Mesendoderm (in vitro differentiated cells): Measurements from ENCODE around the gene RSL1D1.

Experiments used
- DNase-seq: peaks from one replicate; pipeline ENCODE4 v3.0.0; 2013
- H2AK5ac ChIP-seq: 2 replicates; pipeline ENCODE4 v1.6.1; 2013; ENCODE audit warnings: low read length, inconsistent platforms
- H2BK120ac ChIP-seq: 2 replicates; pipeline ENCODE4 v1.6.1; 2013; ENCODE audit warnings: low read depth, mild to moderate bottlenecking, low read length, moderate library complexity, mixed read lengths
- H2BK15ac ChIP-seq: replicated peaks from 2 replicates; pipeline ENCODE4 v1.6.1; 2013; ENCODE audit warnings: low read depth, mild to moderate bottlenecking, moderate library complexity
- H2BK5ac ChIP-seq: 2 replicates; pipeline ENCODE4 v1.6.1; 2013; ENCODE audit warnings: low read length, inconsistent platforms
- H3K18ac ChIP-seq: 2 replicates; pipeline ENCODE4 v1.6.1; 2013; ENCODE audit warnings: mild to moderate bottlenecking, low read length, mixed read lengths
- H3K23ac ChIP-seq: one replicate; pipeline ENCODE4 v1.6.1; 2013; ENCODE audit warnings: low read length
- H3K27ac ChIP-seq: 2 replicates; pipeline ENCODE4 v1.5.1; 2013; ENCODE audit warnings: low read depth, mild to moderate bottlenecking, inconsistent platforms, low read length, moderate library complexity
- H3K27me3 ChIP-seq: 2 replicates; pipeline ENCODE4 v1.6.1; 2013; ENCODE audit warnings: low read length, control low read depth, mild to moderate bottlenecking, inconsistent platforms; ENCODE audit not compliant: insufficient read depth, poor library complexity
- H3K36me3 ChIP-seq: 2 replicates; pipeline ENCODE4 v1.6.1; 2013; ENCODE audit warnings: low read length, inconsistent platforms; ENCODE audit not compliant: control insufficient read depth, insufficient read depth
- H3K4ac ChIP-seq: one replicate; pipeline ENCODE4 v1.6.1; 2013; ENCODE audit warnings: low read depth, mild to moderate bottlenecking, low read length, moderate library complexity
- H3K4me1 ChIP-seq: 2 replicates; pipeline ENCODE4 v1.6.1; 2013; ENCODE audit warnings: low read depth, low read length, inconsistent platforms; ENCODE audit not compliant: control insufficient read depth
- H3K4me2 ChIP-seq: 2 replicates; pipeline ENCODE4 v1.6.1; 2013; ENCODE audit warnings: low read length
- H3K4me3 ChIP-seq: 2 replicates; pipeline ENCODE4 v1.5.1; 2013; ENCODE audit warnings: mild to moderate bottlenecking, low read length
- H3K56ac ChIP-seq: one replicate; pipeline ENCODE4 v1.6.1; 2013; ENCODE audit warnings: low read length
- H3K79me1 ChIP-seq: 2 replicates; pipeline ENCODE4 v1.6.1; 2013; ENCODE audit warnings: low read length, inconsistent platforms
- H3K79me2 ChIP-seq: 2 replicates; pipeline ENCODE4 v1.6.1; 2013; ENCODE audit warnings: mild to moderate bottlenecking, low read length; ENCODE audit not compliant: control insufficient read depth, insufficient read depth
- H3K9ac ChIP-seq: 2 replicates; pipeline ENCODE4 v1.6.1; 2013; ENCODE audit warnings: low read length, inconsistent platforms
- H4K5ac ChIP-seq: one replicate; pipeline ENCODE4 v1.6.1; 2013; ENCODE audit warnings: low read length
- H4K8ac ChIP-seq: one replicate; pipeline ENCODE4 v1.6.1; 2013; ENCODE audit warnings: low read depth, mild to moderate bottlenecking, control low read depth, low read length, moderate library complexity
- WGBS: extraction: QIAGEN DNeasy Blood & Tissue Kit; methylation state at CpG from one replicate; pipeline ENCODE4 v1.1.7; 2013; ENCODE audit warnings: low lambda C conversion rate, missing lambda C conversion rate; ENCODE audit not compliant: insufficient coverage; ENCODE audit errors: extremely low coverage; 5-methylcytosine and 5-hydroxymethylcytosine counted together

RSL1D1 gene

DNA sequence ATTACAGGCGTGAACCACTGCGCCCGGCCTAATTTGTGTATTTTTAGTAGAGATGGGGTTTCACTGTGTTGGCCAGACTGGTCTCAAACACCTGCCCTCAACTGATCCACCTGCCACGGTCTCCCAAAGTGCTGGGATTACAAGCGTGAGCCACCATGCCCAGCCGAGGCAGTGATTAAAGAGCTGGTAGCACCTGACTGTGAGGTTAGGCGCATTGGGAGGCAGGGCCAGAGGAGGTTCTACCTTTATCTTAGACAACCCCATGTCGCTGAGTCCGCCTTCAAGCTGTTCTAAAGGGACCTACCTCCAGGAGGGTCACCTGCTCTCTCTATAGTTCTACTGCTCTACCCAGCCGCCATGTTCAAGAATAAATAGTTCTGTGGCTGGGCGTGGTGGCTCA, 8.1 kb downstream of the RSL1D1 start:
- Histone ChIP-seq H3K4me1 (no peaks in the 10 kb centered on the region), H2BK5ac (no peak overlapping the region), H3K4ac (no peak overlapping the region), H2BK120ac (no peak overlapping the region), H3K4me2 (no peak overlapping the region), H3K56ac (no peak overlapping the region), H3K23ac (no peak overlapping the region), H3K9ac (no peak overlapping the region), H3K79me1 (peaks cover 11% of the 10 kb centered on the region), H2BK15ac (no peak overlapping the region), H3K27me3 (no peaks in the 10 kb centered on the region), H3K4me3 (no peak overlapping the region), H4K5ac (no peak overlapping the region), H4K8ac (no peak overlapping the region), H3K79me2 (peaks cover 15% of the 10 kb centered on the region), H3K36me3 (peaks cover 38% of the 10 kb centered on the region), H3K18ac (no peak overlapping the region), H3K27ac (no peak overlapping the region), H2AK5ac (no peak overlapping the region)
- DNase-seq = no peak
- WGBS = no CpG with 5 or more reads among the region's 11 CpGs

DNA sequence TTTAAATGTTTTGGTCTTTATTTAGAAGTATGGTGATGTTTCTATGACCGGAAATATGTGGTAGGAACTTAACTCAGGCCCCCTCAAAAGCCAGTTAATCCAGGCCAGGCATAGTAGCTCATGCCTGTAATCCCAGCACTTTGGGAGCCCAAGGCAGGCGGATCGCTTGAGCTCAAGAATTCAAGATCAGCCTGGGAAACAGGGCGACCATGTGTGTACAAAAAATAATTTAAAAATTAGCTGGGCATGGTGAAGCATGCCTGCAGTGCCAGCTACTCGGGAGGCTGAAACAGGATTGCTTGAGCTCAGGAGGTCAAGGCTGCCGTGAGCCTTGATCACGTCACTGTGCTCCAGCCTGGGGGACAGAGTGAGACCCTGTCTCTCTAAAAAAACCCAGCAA, 10.3 kb downstream of the RSL1D1 start:
- no peak overlapping the region for H3K18ac ChIP-seq
- peaks cover 5% of the 10 kb centered on the region for H3K4me1 ChIP-seq
- H3K4me3 ChIP-seq = no peak overlapping the region
- H3K56ac ChIP-seq = no peak overlapping the region
- no peak for DNase-seq
- no peaks in the 10 kb centered on the region for H3K27me3 ChIP-seq
- no peak overlapping the region for H3K4ac ChIP-seq
- no peak overlapping the region for H4K8ac ChIP-seq
- H4K5ac ChIP-seq = no peak overlapping the region
- H3K23ac ChIP-seq = no peak overlapping the region
- no peak overlapping the region for H2BK5ac ChIP-seq
- H3K79me2 ChIP-seq = peaks cover 9% of the 10 kb centered on the region
- H3K4me2 ChIP-seq = no peak overlapping the region
- no peak overlapping the region for H3K27ac ChIP-seq
- no peak overlapping the region for H2BK120ac ChIP-seq
- H2BK15ac ChIP-seq = no peak overlapping the region
- peaks cover 11% of the 10 kb centered on the region for H3K79me1 ChIP-seq
- no peak overlapping the region for H2AK5ac ChIP-seq
- no peak overlapping the region for H3K9ac ChIP-seq
- H3K36me3 ChIP-seq = peaks cover 48% of the 10 kb centered on the region
- no CpG with 5 or more reads among the region's 7 CpGs for WGBS

DNA sequence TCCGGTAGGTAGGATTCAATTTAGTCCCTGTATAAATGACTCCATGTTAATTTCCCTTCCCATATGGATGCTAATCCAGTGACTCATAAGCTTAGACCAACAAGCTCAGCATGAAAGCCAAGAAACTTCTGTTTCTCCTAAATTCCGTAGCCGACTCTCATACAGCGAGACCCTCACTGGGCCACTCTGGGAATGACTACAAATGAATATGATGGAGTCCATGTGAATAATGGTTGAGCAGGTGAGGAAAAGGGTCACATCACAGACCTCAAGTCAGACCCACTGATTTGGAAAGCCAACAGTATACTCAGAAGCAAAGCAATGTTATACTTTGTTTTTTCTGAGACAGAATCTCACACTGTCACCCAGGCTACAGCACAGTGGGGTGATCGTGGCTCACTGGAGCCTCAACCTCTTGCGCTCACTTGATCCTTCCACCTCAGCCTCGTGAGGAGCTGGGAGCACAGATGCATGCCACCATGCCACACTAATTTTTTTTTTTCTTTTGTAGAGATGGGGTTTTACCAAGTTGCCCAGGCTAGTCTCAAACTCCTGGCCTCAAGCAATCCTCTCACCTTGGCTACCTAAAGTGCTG, 14.6 kb downstream of the RSL1D1 start:
- H2BK5ac ChIP-seq = no peak overlapping the region
- H3K18ac ChIP-seq = no peak overlapping the region
- H3K79me1 ChIP-seq = no peaks in the 10 kb centered on the region
- H3K4me2 ChIP-seq = no peak overlapping the region
- no peak overlapping the region for H2AK5ac ChIP-seq
- no peak overlapping the region for H3K9ac ChIP-seq
- peaks cover 29% of the 10 kb centered on the region for H3K36me3 ChIP-seq
- no peaks in the 10 kb centered on the region for H3K79me2 ChIP-seq
- H4K8ac ChIP-seq = no peak overlapping the region
- no CpG with 5 or more reads among the region's 7 CpGs for WGBS
- H3K27ac ChIP-seq = peak overlapping the region; percentile 37
- DNase-seq = peak; percentile 86
- no peak overlapping the region for H4K5ac ChIP-seq
- H3K56ac ChIP-seq = no peak overlapping the region
- no peak overlapping the region for H3K4ac ChIP-seq
- no peaks in the 10 kb centered on the region for H3K27me3 ChIP-seq
- peaks cover 5% of the 10 kb centered on the region for H3K4me1 ChIP-seq
- no peak overlapping the region for H2BK15ac ChIP-seq
- no peak overlapping the region for H3K4me3 ChIP-seq
- H3K23ac ChIP-seq = no peak overlapping the region
- no peak overlapping the region for H2BK120ac ChIP-seq

DNA sequence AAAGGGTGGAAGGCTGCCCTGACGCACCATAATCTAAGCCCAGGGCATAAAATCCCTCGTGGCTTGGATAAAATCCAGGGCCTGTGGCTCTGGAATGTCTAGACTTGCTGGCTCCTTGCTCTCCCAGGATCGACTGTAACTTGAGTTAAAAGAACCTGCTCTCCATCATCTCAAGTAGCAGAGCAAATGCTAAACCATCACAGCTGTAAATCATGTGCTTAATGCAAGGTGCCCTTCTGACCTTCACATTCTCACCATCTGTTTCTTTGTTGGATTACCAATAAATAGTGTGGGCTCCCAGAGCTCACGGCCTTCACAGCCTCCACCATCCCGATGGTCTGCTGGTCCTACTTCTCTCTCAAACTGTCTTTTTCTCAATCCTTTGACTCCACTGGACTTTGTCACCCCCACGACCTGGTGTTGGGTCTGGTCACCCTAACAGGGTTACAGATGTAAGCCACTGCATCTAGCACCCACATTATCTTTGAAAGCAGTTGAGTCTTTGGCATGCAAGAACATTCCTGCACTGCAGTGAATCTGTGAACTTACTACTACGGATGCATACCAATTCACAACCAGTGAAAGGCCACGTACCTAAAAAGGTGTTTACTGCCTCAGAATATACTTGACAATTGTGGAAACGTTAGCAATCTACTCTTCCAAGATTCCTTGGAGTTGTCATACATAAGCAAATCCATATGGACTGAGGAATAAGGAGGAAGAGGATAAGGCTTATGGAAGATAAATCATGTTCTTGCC, 15.3 kb downstream of the RSL1D1 start:
- H3K27ac ChIP-seq = peak overlapping the region; percentile 6

DNA sequence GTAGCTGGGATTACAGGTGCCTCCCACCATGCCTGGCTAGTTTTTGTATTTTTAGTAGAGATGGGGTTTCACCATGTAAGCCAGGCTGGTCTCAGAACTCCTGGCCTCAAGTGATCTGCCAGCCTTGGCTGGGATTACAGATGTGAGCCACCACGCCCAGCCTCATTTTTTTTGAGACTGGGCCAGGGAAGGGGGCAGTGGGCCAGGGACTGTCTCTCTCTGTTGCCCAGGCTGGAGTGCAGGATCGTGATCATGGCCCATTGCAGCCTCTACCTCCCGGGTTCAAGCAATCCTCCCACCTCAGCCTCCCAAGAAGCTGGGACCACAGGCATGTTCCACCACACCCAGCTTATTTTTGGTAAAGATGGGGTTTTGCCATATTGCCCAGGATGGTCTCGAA, 16.0 kb downstream of the RSL1D1 start:
- Histone ChIP-seq H2AK5ac (no peak overlapping the region), H2BK15ac (no peak overlapping the region), H2BK120ac (no peak overlapping the region), H3K23ac (no peak overlapping the region), H3K4me3 (no peak overlapping the region), H3K4ac (no peak overlapping the region), H3K27ac (no peak overlapping the region), H3K18ac (no peak overlapping the region), H3K27me3 (no peaks in the 10 kb centered on the region), H3K9ac (no peak overlapping the region), H4K5ac (no peak overlapping the region), H3K79me2 (no peaks in the 10 kb centered on the region), H3K36me3 (peaks cover 23% of the 10 kb centered on the region), H3K56ac (no peak overlapping the region), H3K4me1 (peaks cover 5% of the 10 kb centered on the region), H4K8ac (no peak overlapping the region), H3K4me2 (no peak overlapping the region), H3K79me1 (no peaks in the 10 kb centered on the region), H2BK5ac (no peak overlapping the region)
- no peak for DNase-seq
- no CpG with 5 or more reads among the region's 4 CpGs for WGBS

More for the DNA sequence above, 15.3 kb downstream of the RSL1D1 start:
- Histone ChIP-seq H3K56ac (no peak overlapping the region), H3K36me3 (peaks cover 28% of the 10 kb centered on the region), H3K4me1 (peaks cover 5% of the 10 kb centered on the region), H3K23ac (no peak overlapping the region), H3K4ac (no peak overlapping the region), H2BK120ac (no peak overlapping the region), H2BK15ac (no peak overlapping the region), H2BK5ac (no peak overlapping the region), H3K4me3 (no peak overlapping the region), H3K79me2 (no peaks in the 10 kb centered on the region), H3K79me1 (no peaks in the 10 kb centered on the region), H3K4me2 (no peak overlapping the region), H2AK5ac (no peak overlapping the region), H4K5ac (no peak overlapping the region), H3K9ac (no peak overlapping the region), H3K18ac (no peak overlapping the region), H3K27me3 (no peaks in the 10 kb centered on the region), H4K8ac (no peak overlapping the region)
- WGBS = no CpG with 5 or more reads among the region's 9 CpGs
- peak; percentile 72 for DNase-seq
